Type B pancreatic cell (in vitro differentiated cells): ENCODE results near the gene TWIST2. TPM values are rescaled to one million over a fixed set of nuclear protein-coding genes. Genes with fewer than 3 reads are reported as not detected.

Source experiments
- DNase-seq: peaks from one replicate; pipeline ENCODE4 v3.0.0; 2021; ENCODE audit warnings: mixed read lengths; ENCODE audit not compliant: unreplicated experiment; ENCODE audit errors: extremely low spot score
- H3K27ac Mint-ChIP-seq: 2 replicates; pipeline ENCODE4 v1.8.0; 2021; ENCODE audit warnings: mild to moderate bottlenecking, mixed read lengths
- H3K27me3 Mint-ChIP-seq: 2 replicates; pipeline ENCODE4 v1.8.0; 2021; ENCODE audit warnings: mixed read lengths
- H3K36me3 Mint-ChIP-seq: 2 replicates; pipeline ENCODE4 v1.8.0; 2021; ENCODE audit warnings: mixed read lengths
- H3K4me1 Mint-ChIP-seq: one replicate; pipeline ENCODE4 v1.8.0; 2021; ENCODE audit warnings: mixed read lengths; ENCODE audit not compliant: unreplicated experiment
- H3K4me3 Mint-ChIP-seq: 2 replicates; pipeline ENCODE4 v1.8.0; 2021; ENCODE audit warnings: mild to moderate bottlenecking, mixed read lengths
- H3K9me3 Mint-ChIP-seq: 2 replicates; pipeline ENCODE4 v1.8.0; 2021; ENCODE audit warnings: mixed read lengths
- CTCF ChIP-seq: fragments of 200-600 bp; sonication (generic); conservative IDR thresholded peaks from 2 replicates; pipeline ENCODE4 v1.5.0; 2021; ENCODE audit warnings: antibody characterized with exemption, mild to moderate bottlenecking
- total RNA-seq: library from RNA; stranded (reverse); gene quantifications from 2 replicates; pipeline ENCODE4 v1.2.1, GENCODE V29; 2021; ENCODE audit warnings: low replicate concordance

TWIST2 gene
- total RNA-seq, 1 donor from 2014 or later, result 27.3 TPM

GRCh38 chr2:238856713-238857567 is 9.1 kb downstream of the TWIST2 start:
- no peak for TF ChIP-seq CTCF
- Mint-ChIP-seq H3K36me3 (peaks cover 26% of the 10 kb centered on the region), H3K4me1 (peaks cover 10% of the 10 kb centered on the region), H3K9me3 (no peaks in the 10 kb centered on the region), H3K27ac (no peak overlapping the region), H3K27me3 (peaks cover 46% of the 10 kb centered on the region), H3K4me3 (no peak overlapping the region)
- DNase-seq, result peak; percentile 55

DNA sequence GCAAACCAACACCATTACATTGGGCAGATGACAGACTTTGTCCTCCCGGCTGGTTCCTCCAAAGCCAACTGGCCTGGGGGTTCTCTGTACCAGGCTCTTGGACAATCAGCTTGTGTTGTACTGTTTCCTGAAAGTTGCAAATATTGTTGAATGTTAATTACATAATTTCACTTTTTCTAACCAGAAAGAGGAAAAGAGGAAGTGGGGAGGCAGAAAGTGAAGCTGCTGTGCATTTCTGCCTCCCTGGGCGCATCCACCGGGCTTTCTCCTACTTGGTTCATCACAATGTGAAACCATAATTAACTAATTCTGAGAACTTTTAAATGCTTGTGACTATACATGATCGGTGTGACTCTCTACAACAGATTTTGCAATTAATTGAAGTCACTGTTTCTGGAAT is 10.1 kb downstream of the TWIST2 start:
- no peak for DNase-seq
- Mint-ChIP-seq H3K9me3 (no peaks in the 10 kb centered on the region), H3K27me3 (peaks cover 38% of the 10 kb centered on the region), H3K36me3 (peaks cover 25% of the 10 kb centered on the region), H3K4me3 (no peak overlapping the region), H3K4me1 (peaks cover 11% of the 10 kb centered on the region), H3K27ac (no peak overlapping the region)
- TF ChIP-seq CTCF, result no peak

DNA sequence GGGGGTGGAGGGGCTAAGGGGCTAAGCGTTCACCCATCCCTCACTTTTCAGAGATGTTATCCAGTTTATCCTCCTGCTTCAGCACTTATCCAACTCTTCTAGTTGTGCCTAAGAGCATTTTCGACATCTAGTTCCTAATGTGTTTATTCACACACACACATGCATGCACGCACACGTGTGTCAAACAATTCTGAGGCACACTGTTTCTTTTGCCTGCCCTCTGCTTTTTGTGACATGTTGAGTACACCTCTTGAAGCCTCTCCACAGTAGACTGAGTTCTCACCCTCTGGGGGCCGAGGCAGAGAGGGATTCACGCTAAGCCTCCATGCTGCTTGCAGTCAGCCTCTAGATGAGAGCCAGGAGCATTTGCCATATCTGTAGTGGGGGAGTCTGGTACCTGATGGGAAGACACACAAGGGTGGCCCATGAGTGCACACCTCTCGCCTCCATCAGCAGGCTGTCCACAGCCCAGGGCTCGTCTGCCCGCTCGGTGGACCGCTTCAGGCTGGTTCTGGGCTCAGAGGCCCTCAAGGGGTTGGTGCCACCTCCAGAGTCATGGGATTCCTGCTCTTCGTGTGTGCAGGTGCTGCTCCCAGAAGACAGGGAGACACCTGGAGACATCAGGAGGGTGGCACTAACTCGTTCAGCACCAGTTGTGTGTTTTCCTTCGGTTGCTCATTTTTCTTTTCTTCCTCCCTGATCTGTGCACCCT is 11.9 kb downstream of the TWIST2 start:
- Mint-ChIP-seq H3K27me3 (peaks cover 25% of the 10 kb centered on the region), H3K27ac (no peak overlapping the region), H3K9me3 (peaks cover 4% of the 10 kb centered on the region), H3K36me3 (peaks cover 19% of the 10 kb centered on the region), H3K4me3 (no peak overlapping the region), H3K4me1 (peaks cover 19% of the 10 kb centered on the region)
- no peak for TF ChIP-seq CTCF
- DNase-seq, result no peak

GRCh38 chr2:238861013-238861730 is 13.3 kb downstream of the TWIST2 start:
- H3K27me3 Mint-ChIP-seq, result peaks cover 12% of the 10 kb centered on the region
- H3K36me3 Mint-ChIP-seq, result peaks cover 15% of the 10 kb centered on the region
- H3K4me1 Mint-ChIP-seq, result peaks cover 22% of the 10 kb centered on the region
- DNase-seq, result no peak
- no peak overlapping the region for H3K27ac Mint-ChIP-seq
- no peak overlapping the region for H3K4me3 Mint-ChIP-seq
- H3K9me3 Mint-ChIP-seq, result peaks cover 4% of the 10 kb centered on the region
- TF ChIP-seq CTCF, result no peak

DNA sequence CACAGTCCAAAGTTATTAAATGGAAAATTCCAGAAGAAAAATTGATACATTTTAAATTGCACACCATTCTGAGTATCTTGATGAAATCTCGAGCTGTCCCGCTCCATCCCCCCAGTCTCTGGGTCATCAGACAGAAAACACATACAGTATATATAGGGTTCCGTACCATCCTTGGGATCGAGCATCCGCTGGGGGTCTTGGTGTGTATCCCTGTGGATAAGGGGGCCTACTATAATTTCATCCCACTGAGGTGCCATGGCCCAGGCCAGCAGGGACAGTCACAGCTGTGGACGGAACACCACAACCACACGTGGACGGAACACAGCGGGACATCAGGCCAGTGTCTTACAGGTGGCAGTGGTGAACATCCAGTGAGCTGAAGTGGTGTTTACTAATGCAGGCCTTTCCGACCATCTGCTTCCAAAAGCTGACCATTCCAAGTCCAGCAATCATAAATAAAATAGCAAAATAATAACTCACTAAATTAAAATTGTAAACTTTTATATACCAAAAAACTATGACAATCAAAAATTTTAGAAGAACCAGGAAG is 14.0 kb downstream of the TWIST2 start:
- no peak overlapping the region for H3K27ac Mint-ChIP-seq
- peaks cover 26% of the 10 kb centered on the region for H3K4me1 Mint-ChIP-seq
- peaks cover 4% of the 10 kb centered on the region for H3K9me3 Mint-ChIP-seq
- DNase-seq, result no peak
- H3K36me3 Mint-ChIP-seq, result peaks cover 15% of the 10 kb centered on the region
- H3K4me3 Mint-ChIP-seq, result no peak overlapping the region
- TF ChIP-seq CTCF, result no peak
- peaks cover 12% of the 10 kb centered on the region for H3K27me3 Mint-ChIP-seq
